HEK293T (cell line): ENCODE results near the gene TNPO1.

Experiments
- FOXK2 ChIP-seq: fragments of 450-650 bp; IDR thresholded peaks from 2 replicates; pipeline ENCODE4 v1.6.1; 2016; ENCODE audit warnings: mild to moderate bottlenecking
- FOXM1 ChIP-seq: fragments of 450-650 bp; IDR thresholded peaks from 2 replicates; pipeline ENCODE4 v1.6.1; 2017; ENCODE audit warnings: mild to moderate bottlenecking, borderline replicate concordance
- L3MBTL2 ChIP-seq: fragments of 450-650 bp; conservative IDR thresholded peaks from 2 replicates; pipeline ENCODE4 v1.6.1; 2016; ENCODE audit warnings: mild to moderate bottlenecking
- SP1 ChIP-seq: fragments of 450-650 bp; IDR thresholded peaks from 2 replicates; pipeline ENCODE4 v1.6.1; 2017
- SUZ12 ChIP-seq: fragments of 450-650 bp; IDR thresholded peaks from 2 replicates; pipeline ENCODE4 v1.6.1; 2016; ENCODE audit warnings: mild to moderate bottlenecking
- ZNF384 ChIP-seq: fragments of 450-650 bp; IDR thresholded peaks from 2 replicates; pipeline ENCODE4 v1.6.1; 2016

DNA sequence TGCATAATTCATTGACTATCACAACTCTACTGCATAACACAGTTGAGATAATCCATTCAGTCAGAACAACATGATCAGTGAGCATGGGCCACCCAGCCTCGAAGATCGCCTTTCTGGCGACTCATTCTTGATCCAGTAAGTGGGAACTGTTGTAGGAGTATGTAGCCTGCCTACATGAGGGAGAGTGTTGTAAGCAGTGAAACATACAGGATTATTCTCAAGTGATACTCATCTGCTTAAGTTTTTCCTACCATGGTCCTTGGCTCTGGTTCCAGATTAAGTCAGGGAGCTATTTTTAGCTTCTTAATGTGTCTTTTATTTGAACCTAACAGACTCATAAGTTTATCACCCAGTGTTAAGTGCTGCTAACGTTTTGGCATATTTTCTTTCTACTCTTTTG, 44.0 kb downstream of the TNPO1 start:
- TF ChIP-seq FOXM1 = no peak
- TF ChIP-seq SP1 = no peak
- TF ChIP-seq L3MBTL2 = no peak
- no peak for TF ChIP-seq FOXK2
- TF ChIP-seq SUZ12 = no peak
- no peak for TF ChIP-seq ZNF384
